GM18505 (cell line): Measurements from ENCODE around the gene ST6GALNAC3.
A peak's percentile ranks its signal among the peaks of the same experiment; 100 is the strongest.

Source experiments
- ATAC-seq: cut with Tn5 transposase; IDR thresholded peaks from one replicate; pipeline ENCODE4 v1.9.1; 2021; ENCODE audit not compliant: unreplicated experiment
- POLR2A ChIP-seq: IDR thresholded peaks from 4 replicates; pipeline ENCODE4 v1.6.1; 2011; ENCODE audit warnings: borderline replicate concordance; ENCODE audit not compliant: insufficient read depth, insufficient read length; ENCODE audit errors: extremely low read depth

ST6GALNAC3 gene

GRCh38 chr1:76145332-76145731, 70.8 kb downstream of the ST6GALNAC3 start:
- TF ChIP-seq POLR2A, result no peak
- no peak for ATAC-seq

- ATAC-seq, result no peak
- TF ChIP-seq POLR2A, result no peak
These were observed 71.6 kb downstream of the ST6GALNAC3 start for GRCh38 chr1:76146184-76146583.

GRCh38 chr1:76147917-76148316, 73.4 kb downstream of the ST6GALNAC3 start:
- no peak for TF ChIP-seq POLR2A

GRCh38 chr1:76148460-76148859, 73.9 kb downstream of the ST6GALNAC3 start:
- ATAC-seq, result no peak
- TF ChIP-seq POLR2A, result no peak

More at GRCh38 chr1:76147917-76148316, 73.4 kb downstream of the ST6GALNAC3 start:
- no peak for ATAC-seq

DNA sequence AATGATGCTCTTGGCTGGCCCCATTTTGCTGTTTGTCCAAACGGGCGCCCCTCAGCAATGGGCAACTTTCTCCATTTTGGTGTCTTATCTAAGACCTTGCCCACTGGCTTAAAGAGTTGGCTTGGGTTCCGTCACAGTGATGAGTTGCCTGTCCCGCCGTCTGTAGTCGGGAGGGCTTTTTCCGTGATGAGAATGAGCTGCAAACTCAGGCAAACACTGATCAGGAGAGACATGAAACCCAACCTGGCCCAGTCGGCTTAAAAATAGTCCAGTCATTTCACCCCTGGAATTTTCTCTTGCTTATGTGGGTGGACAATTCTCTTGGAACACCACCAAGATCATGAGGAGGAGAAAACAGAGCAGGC, 79.3 kb downstream of the ST6GALNAC3 start:
- no peak for ATAC-seq
- no peak for TF ChIP-seq POLR2A

DNA sequence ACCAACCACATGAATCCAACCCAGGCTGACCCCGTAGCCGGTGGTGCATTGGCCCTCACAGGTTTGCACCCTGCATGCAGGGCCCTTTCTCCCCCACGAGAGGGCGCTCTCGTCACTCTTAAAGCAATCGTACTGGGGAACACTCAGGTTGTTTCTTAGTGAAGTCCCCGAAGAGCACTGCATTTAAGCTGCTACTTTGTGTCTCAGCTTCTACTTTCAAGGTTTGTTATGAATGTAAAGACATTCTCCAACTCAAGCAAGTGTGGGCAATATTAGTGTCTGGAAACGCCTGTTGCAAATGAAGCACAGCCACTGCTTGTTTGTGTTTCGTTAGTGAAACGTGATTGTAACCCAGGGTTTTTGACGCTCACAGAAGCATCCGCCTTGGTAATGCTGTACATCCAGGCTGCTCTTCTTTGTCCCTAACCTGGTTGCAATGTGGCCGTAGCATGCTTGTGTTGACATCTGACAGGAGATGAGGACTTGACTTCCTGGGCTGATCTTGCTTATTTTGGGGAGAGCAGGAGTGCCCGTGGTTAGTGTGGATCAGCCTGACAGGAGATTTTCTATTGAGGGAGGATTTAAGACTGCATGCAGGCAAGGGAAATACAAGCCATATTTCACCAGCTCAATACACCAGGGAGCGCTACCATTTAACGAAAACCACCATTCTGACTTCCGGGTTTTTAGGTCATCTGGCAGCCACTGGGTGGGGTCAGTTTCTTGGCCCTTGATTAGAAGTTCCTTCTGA, 79.8 kb downstream of the ST6GALNAC3 start:
- no peak for TF ChIP-seq POLR2A
- peak; percentile 97 for ATAC-seq

DNA sequence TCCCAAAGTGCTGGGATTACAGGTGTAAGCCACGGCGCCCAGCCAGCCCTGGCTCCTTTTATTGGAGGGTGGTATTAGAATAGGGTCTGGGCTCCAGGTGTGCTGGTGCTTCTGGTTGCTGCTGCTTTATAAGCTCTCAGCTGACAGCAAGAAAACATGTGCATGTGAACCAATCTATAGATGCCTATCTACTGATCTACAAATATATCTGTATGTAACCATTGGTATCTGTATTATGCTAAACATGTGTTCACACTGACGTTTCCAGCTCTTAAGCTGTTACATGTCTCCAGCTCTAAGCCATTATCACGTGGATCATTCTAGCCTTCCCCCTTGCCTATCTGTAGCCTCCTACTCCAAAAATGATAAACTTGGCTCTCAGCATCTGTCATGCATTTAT, 82.4 kb downstream of the ST6GALNAC3 start:
- TF ChIP-seq POLR2A, result no peak
- no peak for ATAC-seq

GRCh38 chr1:76158126-76158525, 83.6 kb downstream of the ST6GALNAC3 start:
- ATAC-seq, result no peak

GRCh38 chr1:76160225-76160624, 85.7 kb downstream of the ST6GALNAC3 start:
- no peak for ATAC-seq
- no peak for TF ChIP-seq POLR2A

More at GRCh38 chr1:76158126-76158525, 83.6 kb downstream of the ST6GALNAC3 start:
- no peak for TF ChIP-seq POLR2A

DNA sequence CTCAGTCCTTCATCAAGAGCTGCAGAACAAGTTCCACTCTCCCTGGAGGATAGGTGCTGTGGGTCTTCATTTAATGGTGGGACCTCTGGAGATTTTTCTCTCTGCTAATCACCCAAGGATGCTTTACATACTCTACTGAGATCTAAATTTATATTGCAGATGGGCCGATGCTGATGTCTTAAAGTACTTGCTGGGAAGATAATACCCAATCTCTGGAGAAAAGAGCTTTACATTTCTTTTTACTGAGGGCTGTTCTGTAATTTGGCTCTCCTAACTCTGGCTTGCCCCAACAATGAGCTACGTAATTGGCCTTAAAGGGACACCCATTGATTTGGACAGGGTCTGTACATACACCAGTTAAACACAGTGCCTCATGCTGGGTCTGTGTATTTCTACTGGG, 86.9 kb downstream of the ST6GALNAC3 start:
- ATAC-seq, result no peak
- no peak for TF ChIP-seq POLR2A

DNA sequence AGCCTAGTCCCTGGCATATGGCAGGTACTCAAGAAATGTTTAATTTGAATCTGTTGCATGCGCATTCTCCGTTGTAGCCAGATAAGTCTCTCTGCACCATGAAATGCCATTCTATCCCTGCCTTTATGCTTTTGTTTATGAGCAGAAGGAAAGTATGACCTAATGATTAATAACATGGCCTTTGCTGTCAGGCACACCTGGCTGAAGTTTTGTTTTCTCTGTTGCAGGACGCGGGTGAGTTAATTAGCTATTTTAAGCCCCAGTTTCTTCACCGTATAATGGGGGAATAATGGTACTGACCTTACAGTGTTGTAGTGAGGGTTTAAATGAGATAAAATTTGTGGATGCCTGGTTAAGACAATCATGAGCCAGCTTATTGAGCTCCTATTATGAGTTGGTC, 87.7 kb downstream of the ST6GALNAC3 start:
- no peak for TF ChIP-seq POLR2A
- no peak for ATAC-seq

- no peak for ATAC-seq
- TF ChIP-seq POLR2A, result no peak
These were observed 89.6 kb downstream of the ST6GALNAC3 start for GRCh38 chr1:76164165-76164564.

- no peak for TF ChIP-seq POLR2A
- ATAC-seq, result no peak
These were observed 95.5 kb downstream of the ST6GALNAC3 start for GRCh38 chr1:76170084-76170483.

- no peak for ATAC-seq
- TF ChIP-seq POLR2A, result no peak
These were observed 96.0 kb downstream of the ST6GALNAC3 start for GRCh38 chr1:76170513-76170912.
